CD14-positive monocyte (primary cell): ENCODE results near the gene SRSF7. TPM values are rescaled to one million over a fixed set of nuclear protein-coding genes. Genes with fewer than 3 reads are reported as not detected.
A peak's percentile ranks its signal among the peaks of the same experiment; 100 is the strongest.

Source experiments
- DNase-seq, 3 donors: peaks; one replicate each; pipeline ENCODE4 v3.0.0-alpha.2; 2011 to 2022
- H2AFZ ChIP-seq: 2 replicates; pipeline ENCODE4 v1.6.0; 2012; ENCODE audit warnings: mild to moderate bottlenecking, low read depth, low read length, inconsistent platforms; ENCODE audit not compliant: insufficient read depth, poor library complexity, severe bottlenecking
- H3K27ac ChIP-seq, 2 donors: 1 replicate in 1 of 2; 2 replicates in 1 of 2; pipeline ENCODE4 v1.5.1; 2012 to 2013; ENCODE audit warnings: low read length in 2 of 2, control low read depth in 1 of 2, inconsistent platforms in 1 of 2, low read depth in 1 of 2, mild to moderate bottlenecking in 1 of 2
- H3K27me3 ChIP-seq, 2 donors: one replicate each; pipeline versions ENCODE4 v1.6.0 to v1.6.1; 2011 to 2013; ENCODE audit warnings: low read length in 2 of 2; ENCODE audit not compliant: control insufficient read depth in 2 of 2, insufficient read depth in 2 of 2
- H3K36me3 ChIP-seq, 2 donors: replicated peaks in 1 of 2; 1 replicate in 1 of 2; 2 replicates in 1 of 2; pipeline versions ENCODE4 v1.5.1 to v1.6.1; 2012 to 2013; ENCODE audit warnings: low read length in 2 of 2, control low read depth in 1 of 2, inconsistent platforms in 1 of 2, mild to moderate bottlenecking in 1 of 2; ENCODE audit not compliant: insufficient read depth in 2 of 2, control insufficient read depth in 1 of 2
- H3K4me1 ChIP-seq, 2 donors: 1 replicate in 1 of 2; 2 replicates in 1 of 2; pipeline versions ENCODE4 v1.5.1 to v1.6.1; 2012 to 2013; ENCODE audit warnings: low read length in 2 of 2, control low read depth in 1 of 2, inconsistent platforms in 1 of 2, mild to moderate bottlenecking in 1 of 2, moderate library complexity in 1 of 2; ENCODE audit not compliant: insufficient read depth in 2 of 2, control insufficient read depth in 1 of 2
- H3K4me2 ChIP-seq: replicated peaks from 2 replicates; pipeline ENCODE3; 2012; ENCODE audit warnings: low read length, moderate library complexity, mild to moderate bottlenecking; ENCODE audit not compliant: poor library complexity, severe bottlenecking; ENCODE audit errors: extremely low read depth
- H3K4me3 ChIP-seq, 3 experiments: fragments of 200-600 bp in 1 of 3; sonication (generic) in 1 of 3; replicated peaks in 1 of 3; 1 replicate in 2 of 3; 2 replicates in 1 of 3; pipeline ENCODE4 v1.5.1; 2011 to 2013; ENCODE audit warnings: low read length in 3 of 3, mild to moderate bottlenecking in 3 of 3, control low read depth in 2 of 3, low read depth in 2 of 3, inconsistent platforms in 1 of 3, moderate library complexity in 1 of 3
- H3K79me2 ChIP-seq: 2 replicates; pipeline ENCODE4 v1.6.0; 2012; ENCODE audit warnings: mild to moderate bottlenecking, control low read depth, inconsistent platforms, low read length, moderate library complexity; ENCODE audit not compliant: insufficient read depth
- H3K9ac ChIP-seq: 2 replicates; pipeline ENCODE4 v1.6.0; 2017; ENCODE audit warnings: low read length, mild to moderate bottlenecking; ENCODE audit not compliant: insufficient read depth, poor library complexity, severe bottlenecking
- H3K9me3 ChIP-seq, 2 donors: replicated peaks in 1 of 2; 1 replicate in 1 of 2; 2 replicates in 1 of 2; pipeline versions ENCODE4 v1.5.1 to v1.6.1; 2012 to 2013; ENCODE audit warnings: low read length in 2 of 2, control low read depth in 1 of 2; ENCODE audit not compliant: control insufficient read depth in 1 of 2, insufficient read depth in 1 of 2
- H4K20me1 ChIP-seq: 2 replicates; pipeline ENCODE4 v1.6.0; 2012; ENCODE audit warnings: mild to moderate bottlenecking, low read length, control low read depth, moderate library complexity; ENCODE audit not compliant: insufficient read depth
- H3K27ac Mint-ChIP-seq, 7 donors: one replicate each; pipeline ENCODE4 v1.8.0; 2020; ENCODE audit warnings: mild to moderate bottlenecking in 7 of 7, mixed read lengths in 7 of 7, moderate library complexity in 6 of 7, inconsistent platforms in 2 of 7
- H3K27me3 Mint-ChIP-seq, 3 donors: one replicate each; pipeline ENCODE4 v1.8.0; 2021 to 2022; ENCODE audit warnings: low read depth in 3 of 3, mild to moderate bottlenecking in 3 of 3, mixed read lengths in 3 of 3, moderate library complexity in 3 of 3, inconsistent platforms in 1 of 3
- H3K36me3 Mint-ChIP-seq, 2 donors: one replicate each; pipeline ENCODE4 v1.8.0; 2020; ENCODE audit warnings: mixed read lengths in 2 of 2, inconsistent platforms in 1 of 2, mild to moderate bottlenecking in 1 of 2
- H3K4me1 Mint-ChIP-seq: one replicate; pipeline ENCODE4 v1.8.0; 2020; ENCODE audit warnings: mild to moderate bottlenecking, mixed read lengths
- H3K4me3 Mint-ChIP-seq, 2 donors: one replicate each; pipeline ENCODE4 v1.8.0; 2020; ENCODE audit warnings: mild to moderate bottlenecking in 2 of 2, mixed read lengths in 2 of 2, moderate library complexity in 1 of 2
- H3K9me3 Mint-ChIP-seq, 7 donors: one replicate each; pipeline ENCODE4 v1.8.0; 2020 to 2022; ENCODE audit warnings: mixed read lengths in 7 of 7, mild to moderate bottlenecking in 6 of 7, moderate library complexity in 6 of 7, inconsistent platforms in 2 of 7
- CTCF ChIP-seq: fragments of 200-600 bp; IDR thresholded peaks from one replicate; pipeline ENCODE4 v1.8.0; 2022; ENCODE audit warnings: antibody characterized with exemption, mild to moderate bottlenecking
- WGBS: methylation state at CpG from one replicate; pipeline ENCODE4 v1.1.5; 2013; ENCODE audit warnings: missing lambda C conversion rate; ENCODE audit not compliant: insufficient coverage; 5-methylcytosine and 5-hydroxymethylcytosine counted together
- intact Hi-C, 2 donors: fragments of 100-400 bp; cut with micrococcal nuclease; formaldehyde crosslinking; loops; one replicate each; pipeline versions ENCODE4 v1.15.0 to v1.15.1; 2023
- polyA plus RNA-seq, 3 donors: library from polyadenylated mRNA; depleted of rRNA in 1 of 3; unstranded in 2 of 3; stranded (reverse) in 1 of 3; fragments of 300-500 nt in 2 of 3; fragments of >200 nt in 1 of 3; fragmentation: Illumina TruSeq in 2 of 3; gene quantifications; 1 replicate in 2 of 3; 2 replicates in 1 of 3; pipeline ENCODE4 v1.2.3, GENCODE V29; 2012 to 2021

Gene SRSF7
- polyA plus RNA-seq, 3 donors = 226 to 299 (median 246) TPM

- TF ChIP-seq CTCF = no peak
- WGBS = 63% methylated on average over 1 of the region's 8 CpGs
- H3K36me3 Mint-ChIP-seq = peaks cover 11 to 25% of the 10 kb centered on the region in 2 donors
- peaks cover 0 to 5% (median 0%) of the 10 kb centered on the region in 7 donors for H3K9me3 Mint-ChIP-seq
- H3K4me2 ChIP-seq = peak overlapping the region; percentile 94
- H3K27me3 Mint-ChIP-seq = peaks cover 13 to 16% (median 14%) of the 10 kb centered on the region in 3 donors
- H3K4me3 ChIP-seq = peak overlapping the region; percentile 59 to 99 (median 94)
- peaks cover 0 to 9% of the 10 kb centered on the region in 2 donors for H3K27me3 ChIP-seq
- peaks cover 12 to 13% of the 10 kb centered on the region in 2 donors for H3K4me1 ChIP-seq
- intact Hi-C loops = loop anchor here in 1 of 2 donors (5.0 kb wide), 1 partner anchor 99 kb away; the partner anchor contains the start of genes DHX57 and MORN2
- no peaks in the 10 kb centered on the region for H4K20me1 ChIP-seq
- H3K27ac ChIP-seq = peak overlapping the region; percentile 12 to 91
- H3K79me2 ChIP-seq = peaks cover 13% of the 10 kb centered on the region
- H3K4me1 Mint-ChIP-seq = peaks cover 11% of the 10 kb centered on the region
- peak overlapping the region; percentile 77 for H3K9ac ChIP-seq
- H2AFZ ChIP-seq = peak overlapping the region; percentile 100
- peaks cover 5 to 16% of the 10 kb centered on the region in 2 donors for H3K36me3 ChIP-seq
- DNase-seq = no peak
- no peaks in the 10 kb centered on the region for H3K9me3 ChIP-seq
- peak overlapping the region; percentile 87 to 95 (median 91) for H3K27ac Mint-ChIP-seq
- peak overlapping the region; percentile 87 to 96 for H3K4me3 Mint-ChIP-seq
Observed at GRCh38 chr2:38778687-38779082, 27.5 kb upstream of the SRSF7 start.

- intact Hi-C loops = loop anchor here in 1 of 2 donors (5.0 kb wide), 1 partner anchor 101 kb away; the partner anchor contains the start of genes DHX57 and MORN2
- Histone ChIP-seq H3K4me1 (peaks cover 12 to 13% of the 10 kb centered on the region in 2 donors), H2AFZ (no peak overlapping the region), H3K4me2 (no peak overlapping the region), H3K9me3 (no peaks in the 10 kb centered on the region), H4K20me1 (no peaks in the 10 kb centered on the region), H3K4me3 (no peak overlapping the region), H3K36me3 (peaks cover 2 to 13% of the 10 kb centered on the region in 2 donors), H3K79me2 (peaks cover 13% of the 10 kb centered on the region), H3K27ac (no peak overlapping the region), H3K27me3 (peaks cover 0 to 9% of the 10 kb centered on the region in 2 donors), H3K9ac (no peak overlapping the region)
- WGBS = 93% methylated on average over 5 of the region's 13 CpGs
- Mint-ChIP-seq H3K27ac (no peak overlapping the region), H3K27me3 (peaks cover 14 to 18% (median 16%) of the 10 kb centered on the region in 3 donors), H3K36me3 (peaks cover 3 to 11% of the 10 kb centered on the region in 2 donors), H3K9me3 (peaks cover 0 to 5% (median 0%) of the 10 kb centered on the region in 7 donors), H3K4me3 (no peak overlapping the region), H3K4me1 (peaks cover 11% of the 10 kb centered on the region)
- TF ChIP-seq CTCF = no peak
- no peak for DNase-seq
Observed at GRCh38 chr2:38776531-38776930, 25.4 kb upstream of the SRSF7 start.
